ENCODE measurements around the gene EPN1. TPM values are rescaled to one million over a fixed set of nuclear protein-coding genes. Genes with fewer than 3 reads are reported as not detected.
A peak's percentile ranks its signal among the peaks of the same experiment; 100 is the strongest.

The EPN1 gene
- total RNA-seq, 1 donor from 2014 or later: 155 TPM

- DNase-seq (ENCODE audit: low read depth): no peak
- TF ChIP-seq CTCF (IDR thresholded peaks at IDR 0.05; ENCODE audit: insufficient read depth, low read length, poor library complexity, severe bottlenecking): no peak
- Histone ChIP-seq H3K36me3 (ENCODE audit: control insufficient read depth, insufficient read depth, low read length) (peaks cover 4% of the 10 kb centered on the region), H3K4me3 (ENCODE audit: low read depth, low read length) (peak overlapping the region; percentile 68), H3K27me3 (ENCODE audit: control insufficient read depth, insufficient read depth, low read length) (no peaks in the 10 kb centered on the region)
Measured at GRCh38 chr19:55644191-55644833, 30.7 kb upstream of the EPN1 start.

GRCh38 chr19:55644842-55645511 lies 30.0 kb upstream of the EPN1 start:
- no peaks in the 10 kb centered on the region for H3K27me3 ChIP-seq (ENCODE audit: control insufficient read depth, insufficient read depth, low read length)
- DNase-seq (ENCODE audit: low read depth): no peak
- peaks cover 4% of the 10 kb centered on the region for H3K36me3 ChIP-seq (ENCODE audit: control insufficient read depth, insufficient read depth, low read length)
- no peak for TF ChIP-seq CTCF (IDR thresholded peaks at IDR 0.05; ENCODE audit: insufficient read depth, low read length, poor library complexity, severe bottlenecking)
- H3K4me3 ChIP-seq (ENCODE audit: low read depth, low read length): no peak overlapping the region

- no peaks in the 10 kb centered on the region for H3K27me3 ChIP-seq (ENCODE audit: control insufficient read depth, insufficient read depth, low read length)
- DNase-seq (ENCODE audit: low read depth): no peak
- peaks cover 4% of the 10 kb centered on the region for H3K36me3 ChIP-seq (ENCODE audit: control insufficient read depth, insufficient read depth, low read length)
- H3K4me3 ChIP-seq (ENCODE audit: low read depth, low read length): no peak overlapping the region
- no peak for TF ChIP-seq CTCF (IDR thresholded peaks at IDR 0.05; ENCODE audit: insufficient read depth, low read length, poor library complexity, severe bottlenecking)
Measured at GRCh38 chr19:55645512-55645881, 29.5 kb upstream of the EPN1 start.

GRCh38 chr19:55646889-55647731 lies 27.9 kb upstream of the EPN1 start:
- Histone ChIP-seq H3K27me3 (ENCODE audit: control insufficient read depth, insufficient read depth, low read length) (no peaks in the 10 kb centered on the region), H3K36me3 (ENCODE audit: control insufficient read depth, insufficient read depth, low read length) (peaks cover 4% of the 10 kb centered on the region), H3K4me3 (ENCODE audit: low read depth, low read length) (peak overlapping the region; percentile 79)
- no peak for DNase-seq (ENCODE audit: low read depth)
- TF ChIP-seq CTCF (IDR thresholded peaks at IDR 0.05; ENCODE audit: insufficient read depth, low read length, poor library complexity, severe bottlenecking): no peak

GRCh38 chr19:55647732-55648584 lies 27.1 kb upstream of the EPN1 start, which contains the start of gene CCDC106:
Gene CCDC106 (plus strand): TSS chr19:55648212. CDS start chr19:55649047, 835 bp downstream.
- Histone ChIP-seq H3K36me3 (ENCODE audit: control insufficient read depth, insufficient read depth, low read length) (peaks cover 4% of the 10 kb centered on the region), H3K4me3 (ENCODE audit: low read depth, low read length) (peak within 1 kb of the TSS; percentile 79), H3K27me3 (ENCODE audit: control insufficient read depth, insufficient read depth, low read length) (no peaks in the 10 kb centered on the region)
- no peak for TF ChIP-seq CTCF (IDR thresholded peaks at IDR 0.05; ENCODE audit: insufficient read depth, low read length, poor library complexity, severe bottlenecking)
- DNase-seq (ENCODE audit: low read depth): no peak
